Upper lobe of left lung (tissue), 4 donors: ENCODE measurements around the gene C11orf24.

Experiments
- CTCF ChIP-seq, 6 experiments: fragments of 450-650 bp in 4 of 6; fragments of 200-600 bp in 2 of 6; sonication (generic) in 2 of 6; IDR thresholded peaks; one replicate each; pipeline ENCODE4 v1.5.1; 2016 to 2019; ENCODE audit warnings: antibody characterized with exemption in 6 of 6
- POLR2AphosphoS5 ChIP-seq, 2 donors: sonication (generic); formaldehyde crosslinking; IDR thresholded peaks; one replicate each; pipeline ENCODE4 v1.5.1; 2017; ENCODE audit warnings: antibody characterized with exemption in 2 of 2

GRCh38 chr11:68216171-68216938 is 55.4 kb downstream of the C11orf24 start:
- TF ChIP-seq CTCF (IDR thresholded peaks at IDR 0.05) (no peak), POLR2AphosphoS5 (IDR thresholded peaks at IDR 0.05) (no peak)
